Measurements from ENCODE around the gene DARS1. TPM values are rescaled to one million over a fixed set of nuclear protein-coding genes. Genes with fewer than 3 reads are reported as not detected.
A peak's percentile ranks its signal among the peaks of the same experiment; 100 is the strongest.

The DARS1 gene
- polyA plus RNA-seq, 3 donors = 24.4 to 53.0 (median 46.2) TPM

GRCh38 chr2:136013955-136014354 is 28.5 kb upstream of the DARS1 start:
- no peaks in the 10 kb centered on the region for H3K36me3 ChIP-seq (replicated peaks in 1 of 2; ENCODE audit: control insufficient read depth in 1 of 2, insufficient read depth in 2 of 2, low read length in 2 of 2)
- Mint-ChIP-seq H3K4me1 (peaks cover 80% of the 10 kb centered on the region), H3K27ac (peak overlapping the region; percentile 82 to 97 (median 92)), H3K36me3 (no peaks in the 10 kb centered on the region), H3K27me3 (ENCODE audit: low read depth in 3 of 3) (peaks cover 0 to 2% (median 2%) of the 10 kb centered on the region in 3 donors), H3K4me3 (peak overlapping the region in 1 of 2 donors; percentile 40), H3K9me3 (no peaks in the 10 kb centered on the region)
- DNase-seq = no peak
- intact Hi-C loops (cut with micrococcal nuclease) = no loop called here
- no peaks in the 10 kb centered on the region for H3K9me3 ChIP-seq (replicated peaks in 1 of 2; ENCODE audit: control insufficient read depth in 1 of 2, insufficient read depth in 1 of 2, low read length in 2 of 2)
- peaks cover 93 to 96% of the 10 kb centered on the region in 2 donors for H3K4me1 ChIP-seq (ENCODE audit: control insufficient read depth in 1 of 2, insufficient read depth in 2 of 2, low read length in 2 of 2)
- no CpG with 5 or more reads among the region's 4 CpGs for WGBS (ENCODE audit: insufficient coverage)
- TF ChIP-seq CTCF (IDR thresholded peaks at IDR 0.05) = no peak
- H3K4me2 ChIP-seq (replicated peaks; ENCODE audit: extremely low read depth, low read length, poor library complexity, severe bottlenecking) = peak overlapping the region; percentile 17
- peaks cover 45% of the 10 kb centered on the region for H3K79me2 ChIP-seq (ENCODE audit: insufficient read depth, low read length)
- no peaks in the 10 kb centered on the region for H3K27me3 ChIP-seq (ENCODE audit: control insufficient read depth in 2 of 2, insufficient read depth in 2 of 2, low read length in 2 of 2)
- peak overlapping the region in 1 of 3 experiments; percentile 48 for H3K4me3 ChIP-seq (replicated peaks in 1 of 3; ENCODE audit: low read depth in 2 of 3, low read length in 3 of 3)
- peak overlapping the region; percentile 76 to 85 for H3K27ac ChIP-seq (ENCODE audit: low read depth in 1 of 2, low read length in 2 of 2)
- H2AFZ ChIP-seq (ENCODE audit: insufficient read depth, low read depth, low read length, poor library complexity, severe bottlenecking) = no peak overlapping the region
- no peaks in the 10 kb centered on the region for H4K20me1 ChIP-seq (ENCODE audit: insufficient read depth, low read length)
- no peak overlapping the region for H3K9ac ChIP-seq (ENCODE audit: insufficient read depth, low read length, poor library complexity, severe bottlenecking)

- peaks cover 92 to 96% of the 10 kb centered on the region in 2 donors for H3K4me1 ChIP-seq (ENCODE audit: control insufficient read depth in 1 of 2, insufficient read depth in 2 of 2, low read length in 2 of 2)
- no peaks in the 10 kb centered on the region for H3K9me3 ChIP-seq (replicated peaks in 1 of 2; ENCODE audit: control insufficient read depth in 1 of 2, insufficient read depth in 1 of 2, low read length in 2 of 2)
- DNase-seq = peak in 2 of 3 donors; percentile 39 to 49
These were observed 27.8 kb upstream of the DARS1 start for GRCh38 chr2:136013136-136013685.

More at GRCh38 chr2:136013136-136013685, 27.8 kb upstream of the DARS1 start:
- no peaks in the 10 kb centered on the region for H4K20me1 ChIP-seq (ENCODE audit: insufficient read depth, low read length)
- peak overlapping the region in 1 of 2 donors; percentile 76 for H3K27ac ChIP-seq (ENCODE audit: low read depth in 1 of 2, low read length in 2 of 2)
- no peak overlapping the region for H2AFZ ChIP-seq (ENCODE audit: insufficient read depth, low read depth, low read length, poor library complexity, severe bottlenecking)
- peaks cover 43% of the 10 kb centered on the region for H3K79me2 ChIP-seq (ENCODE audit: insufficient read depth, low read length)
- intact Hi-C loops (cut with micrococcal nuclease) = no loop called here
- H3K9me3 Mint-ChIP-seq = no peaks in the 10 kb centered on the region
- WGBS (ENCODE audit: insufficient coverage) = no CpG with 5 or more reads among the region's 3 CpGs
- peaks cover 80% of the 10 kb centered on the region for H3K4me1 Mint-ChIP-seq
- peak overlapping the region in 1 of 3 experiments; percentile 37 for H3K4me3 ChIP-seq (replicated peaks in 1 of 3; ENCODE audit: low read depth in 2 of 3, low read length in 3 of 3)
- H3K27me3 ChIP-seq (ENCODE audit: control insufficient read depth in 2 of 2, insufficient read depth in 2 of 2, low read length in 2 of 2) = no peaks in the 10 kb centered on the region
- no peak overlapping the region for H3K4me2 ChIP-seq (replicated peaks; ENCODE audit: extremely low read depth, low read length, poor library complexity, severe bottlenecking)
- H3K36me3 Mint-ChIP-seq = no peaks in the 10 kb centered on the region
- no peaks in the 10 kb centered on the region for H3K36me3 ChIP-seq (replicated peaks in 1 of 2; ENCODE audit: control insufficient read depth in 1 of 2, insufficient read depth in 2 of 2, low read length in 2 of 2)
- H3K27me3 Mint-ChIP-seq (ENCODE audit: low read depth in 3 of 3) = peaks cover 0 to 2% (median 2%) of the 10 kb centered on the region in 3 donors
- H3K27ac Mint-ChIP-seq = peak overlapping the region; percentile 88 to 97 (median 93)
- TF ChIP-seq CTCF (IDR thresholded peaks at IDR 0.05) = no peak
- no peak overlapping the region for H3K9ac ChIP-seq (ENCODE audit: insufficient read depth, low read length, poor library complexity, severe bottlenecking)
- H3K4me3 Mint-ChIP-seq = no peak overlapping the region
